HG03571 (cell line): ENCODE data around the gene STRA8.
A peak's percentile ranks its signal among the peaks of the same experiment; 100 is the strongest.

Source experiments
- ATAC-seq: cut with Tn5 transposase; IDR thresholded peaks from one replicate; pipeline ENCODE4 v1.9.1; 2021; ENCODE audit not compliant: unreplicated experiment

The STRA8 gene, protein sequence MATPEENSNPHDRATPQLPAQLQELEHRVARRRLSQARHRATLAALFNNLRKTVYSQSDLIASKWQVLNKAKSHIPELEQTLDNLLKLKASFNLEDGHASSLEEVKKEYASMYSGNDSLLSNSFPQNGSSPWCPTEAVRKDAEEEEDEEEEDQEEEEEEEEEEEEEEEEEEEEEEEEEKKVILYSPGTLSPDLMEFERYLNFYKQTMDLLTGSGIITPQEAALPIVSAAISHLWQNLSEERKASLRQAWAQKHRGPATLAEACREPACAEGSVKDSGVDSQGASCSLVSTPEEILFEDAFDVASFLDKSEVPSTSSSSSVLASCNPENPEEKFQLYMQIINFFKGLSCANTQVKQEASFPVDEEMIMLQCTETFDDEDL

GRCh38 chr7:135233570-135233969, at the start of gene STRA8:
TSS of gene STRA8 (plus strand) at chr7:135233838. CDS start at chr7:135240525, 6,687 bp downstream.
- ATAC-seq, result no peak

DNA sequence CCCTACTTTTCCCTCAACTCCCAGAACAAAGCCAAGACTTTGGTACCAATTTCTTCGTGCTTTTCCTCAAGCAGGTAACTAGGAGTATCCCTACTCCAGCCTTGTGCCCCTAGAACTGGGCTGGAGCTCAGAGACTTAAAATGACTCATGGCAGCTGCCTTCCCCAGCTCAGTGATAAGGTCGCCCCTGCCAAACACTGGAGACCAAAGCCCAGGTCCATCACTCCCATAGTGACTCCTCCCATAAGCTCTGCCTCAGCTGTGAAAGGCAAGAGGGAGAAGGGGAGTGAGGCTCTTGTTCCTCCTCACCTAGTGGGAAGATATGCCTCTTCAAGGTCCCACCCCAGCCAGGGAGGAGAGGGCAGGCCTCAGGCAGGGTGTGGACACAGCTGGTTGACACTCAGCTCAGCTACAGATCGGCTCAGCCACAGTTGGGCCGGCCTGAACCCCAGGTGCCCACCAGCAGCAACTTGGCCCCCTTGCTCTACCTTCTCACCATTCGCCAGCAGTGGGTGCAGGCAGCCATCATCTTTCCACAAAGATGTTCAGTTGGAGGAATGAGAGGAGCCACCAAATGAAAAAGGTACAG, 49.3 kb upstream of the STRA8 start:
- no peak for ATAC-seq

GRCh38 chr7:135185471-135186260, 48.0 kb upstream of the STRA8 start:
- no peak for ATAC-seq

GRCh38 chr7:135186261-135186540, 47.4 kb upstream of the STRA8 start:
- no peak for ATAC-seq

GRCh38 chr7:135186841-135187253, 46.8 kb upstream of the STRA8 start:
- ATAC-seq, result peak; percentile 50

- ATAC-seq, result peak; percentile 53
Measured at GRCh38 chr7:135188298-135188984, 45.2 kb upstream of the STRA8 start.

DNA sequence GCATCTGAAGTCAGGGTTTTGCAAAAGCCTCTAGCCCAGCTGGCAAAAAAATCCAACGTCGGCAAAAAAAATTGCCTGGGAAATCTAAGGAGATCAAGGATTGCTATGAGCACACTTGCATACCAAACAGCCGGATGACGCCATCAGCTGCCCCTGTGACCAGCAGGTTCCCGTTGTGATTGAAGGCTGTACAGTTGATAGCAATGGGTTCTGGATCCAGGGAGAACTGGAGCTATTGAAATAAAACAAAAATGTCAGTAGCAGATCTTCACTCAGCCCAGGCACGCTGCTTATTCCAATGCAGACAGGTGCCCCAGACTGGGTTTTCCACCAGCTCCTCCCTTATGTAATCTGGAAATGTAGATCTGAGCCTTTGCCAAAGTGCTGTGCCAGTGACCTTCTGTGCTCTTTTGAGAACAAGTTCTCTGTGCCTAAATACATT, 44.4 kb upstream of the STRA8 start:
- ATAC-seq, result no peak

DNA sequence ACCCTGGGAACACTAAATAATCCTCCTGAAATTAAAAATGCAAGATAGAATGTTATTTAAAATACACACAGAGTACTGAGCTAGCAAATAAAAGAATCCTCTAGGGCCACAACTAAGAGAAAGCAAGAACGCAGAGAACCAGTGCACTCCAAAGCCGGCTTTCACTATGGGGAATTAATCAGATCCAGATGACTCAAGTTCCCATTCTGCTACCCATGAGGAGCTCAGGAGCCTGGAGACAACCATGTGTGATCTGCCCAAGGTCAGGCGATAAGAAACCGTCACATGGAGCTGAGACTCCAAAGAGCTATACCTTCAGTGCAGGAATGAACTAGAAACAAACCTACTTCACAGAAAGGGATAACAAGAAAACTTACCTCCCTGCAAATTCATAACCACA, 43.7 kb upstream of the STRA8 start:
- ATAC-seq, result no peak

DNA sequence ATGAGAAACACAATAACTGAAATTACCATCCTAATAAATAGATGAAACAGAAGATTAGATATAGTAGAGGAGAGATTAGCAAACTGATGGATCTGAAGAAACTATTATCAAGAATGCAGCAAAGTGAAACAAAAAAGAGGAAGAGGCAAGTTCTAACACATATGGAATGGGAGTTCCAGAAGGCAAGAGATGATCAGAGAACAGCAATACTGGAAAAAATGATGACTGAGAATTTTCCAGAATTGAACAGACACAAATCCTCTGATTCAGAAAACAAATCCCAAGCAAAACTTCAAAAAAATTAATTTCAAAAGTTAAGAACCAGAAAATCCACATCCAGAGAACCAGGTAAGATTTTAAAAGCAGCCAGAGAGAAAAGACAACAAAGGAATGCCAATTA, 42.9 kb upstream of the STRA8 start:
- no peak for ATAC-seq

GRCh38 chr7:135192914-135193536, 40.6 kb upstream of the STRA8 start:
- ATAC-seq, result no peak

GRCh38 chr7:135193615-135194081, 40.0 kb upstream of the STRA8 start:
- ATAC-seq, result no peak

GRCh38 chr7:135194494-135195095, 39.0 kb upstream of the STRA8 start:
- ATAC-seq, result no peak

DNA sequence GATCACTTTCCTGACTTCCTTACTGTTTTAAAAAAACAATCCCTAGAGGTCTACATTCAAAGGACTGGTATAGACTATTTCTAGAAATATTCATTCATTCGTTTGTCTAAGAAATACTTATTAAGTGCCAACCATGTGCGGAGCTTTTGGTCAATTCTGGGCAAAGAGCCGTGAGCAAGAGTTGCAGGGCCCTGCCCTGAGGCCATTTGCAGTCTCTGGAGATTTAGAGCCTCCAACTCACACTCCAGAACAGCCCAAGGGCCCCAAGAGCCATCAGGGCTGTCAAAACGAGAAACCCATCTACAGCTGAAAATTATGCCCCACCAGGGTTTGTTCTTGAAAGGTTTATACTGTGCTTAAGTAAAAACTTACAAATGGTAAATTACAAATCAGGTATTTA, 38.5 kb upstream of the STRA8 start:
- ATAC-seq, result no peak

- ATAC-seq, result no peak
Measured at GRCh38 chr7:135195968-135196629, 37.5 kb upstream of the STRA8 start.

GRCh38 chr7:135197343-135197742, 36.3 kb upstream of the STRA8 start:
- no peak for ATAC-seq

- ATAC-seq, result no peak
Measured at GRCh38 chr7:135197906-135198655, 35.6 kb upstream of the STRA8 start.

GRCh38 chr7:135199439-135199838, 34.2 kb upstream of the STRA8 start:
- no peak for ATAC-seq

DNA sequence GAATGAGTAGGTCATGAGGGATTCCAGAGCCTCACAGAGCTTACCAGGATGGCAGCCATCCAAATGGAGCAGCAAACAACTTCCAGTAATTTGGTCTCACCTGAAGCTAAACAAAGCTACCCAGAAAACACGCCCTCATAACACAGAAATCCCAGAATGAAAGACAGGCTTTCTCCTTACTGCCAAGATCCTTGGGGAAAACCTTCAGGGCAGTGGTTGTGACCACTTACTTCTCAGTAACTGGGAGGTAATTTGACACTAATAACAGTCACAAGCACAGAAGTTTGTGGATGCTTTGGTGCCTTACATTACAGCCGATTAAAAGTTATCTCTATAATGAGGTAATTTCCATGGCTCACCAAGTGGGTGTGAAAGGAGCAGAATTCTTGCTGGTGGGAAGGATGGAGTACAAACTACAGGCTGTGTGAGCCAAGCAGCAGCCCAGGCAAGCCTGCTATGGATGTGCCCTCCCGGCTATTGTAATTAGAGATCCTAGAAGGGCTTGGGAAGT, 32.8 kb upstream of the STRA8 start:
- ATAC-seq, result no peak

DNA sequence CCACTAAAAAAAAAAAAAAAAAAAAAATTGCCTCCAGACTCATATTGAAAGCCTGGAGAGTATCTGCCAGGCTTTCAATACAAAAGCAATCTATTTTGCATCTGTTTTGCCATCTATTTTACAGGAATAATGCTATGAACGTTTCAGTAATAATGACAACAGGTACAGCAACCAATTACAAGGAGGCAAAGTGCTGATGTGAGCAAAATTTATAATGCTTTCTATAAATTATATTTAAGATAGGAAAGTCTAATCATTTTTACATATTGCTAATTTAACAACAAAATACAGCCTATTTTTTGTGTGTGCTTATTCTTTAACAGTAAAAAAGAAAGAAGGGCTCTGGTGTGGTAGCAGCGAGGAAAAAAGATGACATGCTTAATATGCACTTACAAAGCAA, 32.3 kb upstream of the STRA8 start:
- ATAC-seq, result no peak
